DND-41 (cell line): ENCODE results near the gene RBM23.
"Not testable (repeated sequence)": the region's sequence is repeated elsewhere in the genome, so short reads cannot be mapped to it uniquely, and the experiment has no call there.

ENCODE experiments used
- ATAC-seq: fragments of 200-7000 bp; cut with Tn5 transposase; 3 replicates; pipeline ENCODE4 v1.9.1; 2021; ENCODE audit warnings: low read depth; ENCODE audit not compliant: insufficient read depth
- DNase-seq: peaks from one replicate; pipeline ENCODE4 v3.0.0-alpha.2; 2020
- H2AFZ ChIP-seq: 2 replicates; pipeline ENCODE4 v1.6.0; 2012; ENCODE audit warnings: low read depth, low read length
- H3K27ac ChIP-seq: 2 replicates; pipeline ENCODE4 v1.5.1; 2012; ENCODE audit warnings: low read length, inconsistent platforms
- H3K27me3 ChIP-seq: fragments of 200-600 bp; sonication (generic); 2 replicates; pipeline ENCODE4 v1.6.0; 2012; ENCODE audit warnings: low read length, mild to moderate bottlenecking, inconsistent platforms; ENCODE audit not compliant: insufficient read depth, poor library complexity
- H3K36me3 ChIP-seq: 2 replicates; pipeline ENCODE4 v1.5.1; 2012; ENCODE audit warnings: low read length, inconsistent platforms; ENCODE audit not compliant: insufficient read depth
- H3K4me1 ChIP-seq: 2 replicates; pipeline ENCODE4 v1.5.1; 2012; ENCODE audit warnings: mild to moderate bottlenecking, low read length; ENCODE audit not compliant: insufficient read depth
- H3K4me2 ChIP-seq: 2 replicates; pipeline ENCODE4 v1.6.0; 2012; ENCODE audit warnings: mild to moderate bottlenecking, moderate library complexity, low read length, inconsistent platforms; ENCODE audit not compliant: insufficient read depth
- H3K4me3 ChIP-seq, 2 experiments: fragments of 200-600 bp in 1 of 2; shearing (Covaris generic) in 1 of 2; 2 replicates each; pipeline ENCODE4 v1.5.1; 2012 to 2016; ENCODE audit warnings: inconsistent platforms in 2 of 2, low read length in 2 of 2, mild to moderate bottlenecking in 2 of 2, low read depth in 1 of 2, moderate library complexity in 1 of 2
- H3K79me2 ChIP-seq: 2 replicates; pipeline ENCODE4 v1.6.0; 2012; ENCODE audit warnings: low read length, inconsistent platforms; ENCODE audit not compliant: insufficient read depth
- H3K9ac ChIP-seq: 2 replicates; pipeline ENCODE4 v1.6.0; 2012; ENCODE audit warnings: low read depth, mild to moderate bottlenecking, inconsistent platforms, low read length, moderate library complexity
- H3K9me3 ChIP-seq: 2 replicates; pipeline ENCODE4 v1.5.1; 2012; ENCODE audit warnings: low read length, moderate library complexity, mild to moderate bottlenecking, inconsistent platforms; ENCODE audit not compliant: insufficient read depth, severe bottlenecking
- H4K20me1 ChIP-seq: 2 replicates; pipeline ENCODE4 v1.6.0; 2012; ENCODE audit warnings: low read length; ENCODE audit not compliant: insufficient read depth
- CTCF ChIP-seq: IDR thresholded peaks from 2 replicates; pipeline ENCODE4 v1.5.1; 2012; ENCODE audit warnings: borderline replicate concordance, low read length, moderate library complexity, mild to moderate bottlenecking; ENCODE audit not compliant: poor library complexity, severe bottlenecking; ENCODE audit errors: extremely low read depth
- EZH2 ChIP-seq: IDR thresholded peaks from 3 replicates; pipeline ENCODE4 v1.6.1; 2012; ENCODE audit warnings: borderline replicate concordance, low read depth, mild to moderate bottlenecking, moderate library complexity, low read length, inconsistent platforms; ENCODE audit not compliant: severe bottlenecking

Gene RBM23

GRCh38 chr14:22915886-22916521 is 2.9 kb downstream of the RBM23 start:
- Histone ChIP-seq H3K27ac (no peak overlapping the region), H3K4me1 (peaks cover 38% of the 10 kb centered on the region), H3K4me3 (no peak overlapping the region), H3K36me3 (peaks cover 35% of the 10 kb centered on the region), H3K27me3 (no peaks in the 10 kb centered on the region), H3K9me3 (no peaks in the 10 kb centered on the region), H2AFZ (no peak overlapping the region), H4K20me1 (peaks cover 7% of the 10 kb centered on the region), H3K4me2 (0 out of 2 replicates have a peak overlapping the region, but pooled peaks have one; percentile 14), H3K79me2 (peaks cover 73% of the 10 kb centered on the region), H3K9ac (no peak overlapping the region)
- DNase-seq (no peak), ATAC-seq (no peak)
- TF ChIP-seq EZH2 (no peak), CTCF (no peak)

- ATAC-seq, H3K27ac ChIP-seq, DNase-seq, H2AFZ ChIP-seq, H3K4me2 ChIP-seq, H3K4me3 ChIP-seq, H3K9me3 ChIP-seq, H3K9ac ChIP-seq, H4K20me1 ChIP-seq, H3K27me3 ChIP-seq: not testable (repeated sequence)
- Histone ChIP-seq H3K36me3 (peaks cover 32% of the 10 kb centered on the region), H3K4me1 (peaks cover 26% of the 10 kb centered on the region), H3K79me2 (peaks cover 81% of the 10 kb centered on the region)
Observed at GRCh38 chr14:22914836-22915235, 4.1 kb downstream of the RBM23 start.

- TF ChIP-seq CTCF (no peak), EZH2 (no peak)
- Histone ChIP-seq H3K4me3 (no peak overlapping the region), H3K79me2 (peaks cover 64% of the 10 kb centered on the region), H2AFZ (no peak overlapping the region), H3K27ac (no peak overlapping the region), H3K4me2 (no peak overlapping the region), H3K9me3 (no peaks in the 10 kb centered on the region), H3K36me3 (peaks cover 59% of the 10 kb centered on the region), H3K4me1 (0 out of 2 replicates have a peak, but pooled peaks cover 2% of the 10 kb centered on the region), H4K20me1 (peaks cover 11% of the 10 kb centered on the region), H3K27me3 (no peaks in the 10 kb centered on the region), H3K9ac (no peak overlapping the region)
- no peak for DNase-seq
- no peak for ATAC-seq
Observed at GRCh38 chr14:22910916-22911315, 8.0 kb downstream of the RBM23 start.

GRCh38 chr14:22908601-22909000 is 10.3 kb downstream of the RBM23 start:
- ATAC-seq (no peak), DNase-seq (no peak)
- H4K20me1 ChIP-seq: peaks cover 11% of the 10 kb centered on the region
- H3K4me1 ChIP-seq: no peaks in the 10 kb centered on the region
- H2AFZ ChIP-seq: no peak overlapping the region
- H3K36me3 ChIP-seq: peaks cover 79% of the 10 kb centered on the region
- H3K9ac ChIP-seq: no peak overlapping the region
- H3K79me2 ChIP-seq: peaks cover 42% of the 10 kb centered on the region
- H3K4me3 ChIP-seq: no peak overlapping the region
- H3K9me3 ChIP-seq: no peaks in the 10 kb centered on the region
- no peak overlapping the region for H3K27ac ChIP-seq
- no peak for TF ChIP-seq EZH2
- TF ChIP-seq CTCF: no peak
- no peak overlapping the region for H3K4me2 ChIP-seq
- H3K27me3 ChIP-seq: no peaks in the 10 kb centered on the region
